H9 (cell line): ENCODE results near the gene KIF6. TPM values are rescaled to one million over a fixed set of nuclear protein-coding genes. Genes with fewer than 3 reads are reported as not detected.

Source experiments
- DNase-seq: peaks from one replicate; pipeline ENCODE4 v3.0.0-alpha.2; 2017
- H2AFZ ChIP-seq: one replicate; pipeline ENCODE4 v1.6.1; 2013; ENCODE audit warnings: mild to moderate bottlenecking, low read length, control low read depth, moderate library complexity
- H2AK5ac ChIP-seq: 2 replicates; pipeline ENCODE4 v1.6.1; 2013; ENCODE audit warnings: low read length, control low read depth, mixed read lengths; ENCODE audit not compliant: insufficient read length
- H2BK120ac ChIP-seq: one replicate; pipeline ENCODE4 v1.6.1; 2013; ENCODE audit warnings: low read depth, mild to moderate bottlenecking, low read length, control low read depth, inconsistent platforms; ENCODE audit not compliant: poor library complexity, severe bottlenecking
- H2BK12ac ChIP-seq: 2 replicates; pipeline ENCODE4 v1.6.1; 2013; ENCODE audit warnings: low read length, control low read depth, mixed read lengths, low read depth; ENCODE audit not compliant: insufficient read length
- H2BK15ac ChIP-seq: 2 replicates; pipeline ENCODE4 v1.6.1; 2013; ENCODE audit warnings: low read depth, low read length, control low read depth
- H2BK20ac ChIP-seq: one replicate; pipeline ENCODE4 v1.6.1; 2013; ENCODE audit warnings: low read depth, mild to moderate bottlenecking, low read length, control low read depth, inconsistent platforms; ENCODE audit not compliant: poor library complexity, severe bottlenecking
- H2BK5ac ChIP-seq: 2 replicates; pipeline ENCODE4 v1.6.1; 2013; ENCODE audit warnings: low read length, control low read depth, mixed read lengths; ENCODE audit not compliant: insufficient read length
- H3K14ac ChIP-seq: 2 replicates; pipeline ENCODE4 v1.6.1; 2013; ENCODE audit warnings: low read length, control low read depth; ENCODE audit not compliant: insufficient read depth
- H3K18ac ChIP-seq: 2 replicates; pipeline ENCODE4 v1.6.1; 2013; ENCODE audit warnings: low read depth, mild to moderate bottlenecking, mixed read lengths, low read length, control low read depth; ENCODE audit not compliant: insufficient read length
- H3K23ac ChIP-seq: 2 replicates; pipeline ENCODE4 v1.6.1; 2013; ENCODE audit warnings: low read length, control low read depth, mixed read lengths, low read depth; ENCODE audit not compliant: insufficient read length
- H3K23me2 ChIP-seq: 2 replicates; pipeline ENCODE4 v1.6.1; 2013; ENCODE audit warnings: low read depth, mild to moderate bottlenecking, mixed read lengths, low read length, control low read depth; ENCODE audit not compliant: insufficient read length, poor library complexity, severe bottlenecking
- H3K27ac ChIP-seq: 2 replicates; pipeline ENCODE4 v1.5.1; 2013; ENCODE audit warnings: low read length, control low read depth, mixed read lengths, low read depth; ENCODE audit not compliant: insufficient read length
- H3K27me3 ChIP-seq: 2 replicates; pipeline ENCODE4 v1.6.1; 2013; ENCODE audit warnings: low read length, control low read depth, inconsistent platforms; ENCODE audit not compliant: insufficient read depth
- H3K4ac ChIP-seq: 2 replicates; pipeline ENCODE4 v1.6.1; 2013; ENCODE audit warnings: low read depth, mild to moderate bottlenecking, control low read depth, inconsistent platforms, low read length, moderate library complexity
- H3K4me1 ChIP-seq: 2 replicates; pipeline ENCODE4 v1.6.1; 2013; ENCODE audit warnings: low read length, control low read depth, inconsistent platforms; ENCODE audit not compliant: insufficient read depth
- H3K4me2 ChIP-seq: 2 replicates; pipeline ENCODE4 v1.6.1; 2013; ENCODE audit warnings: low read length, control low read depth, mixed read lengths; ENCODE audit not compliant: insufficient read length, insufficient read depth
- H3K56ac ChIP-seq: 2 replicates; pipeline ENCODE4 v1.6.1; 2013; ENCODE audit warnings: low read depth, mild to moderate bottlenecking, mixed read lengths, low read length, control low read depth; ENCODE audit not compliant: insufficient read length
- H3K79me1 ChIP-seq: 2 replicates; pipeline ENCODE4 v1.6.1; 2013; ENCODE audit warnings: low read depth, mild to moderate bottlenecking, moderate library complexity, low read length, control low read depth, inconsistent platforms; ENCODE audit not compliant: insufficient read depth, poor library complexity, severe bottlenecking
- H3K79me2 ChIP-seq: 2 replicates; pipeline ENCODE4 v1.6.1; 2013; ENCODE audit warnings: low read length, control low read depth, inconsistent platforms; ENCODE audit not compliant: insufficient read depth
- H3K9ac ChIP-seq: 2 replicates; pipeline ENCODE4 v1.6.1; 2013; ENCODE audit warnings: low read length, control low read depth, mixed read lengths; ENCODE audit not compliant: insufficient read length; ENCODE audit errors: extremely low read depth
- H3K9me3 ChIP-seq: one replicate; pipeline ENCODE4 v1.6.1; 2013; ENCODE audit warnings: low read depth, low read length, inconsistent platforms; ENCODE audit not compliant: control insufficient read depth
- H3T11ph ChIP-seq: one replicate; pipeline ENCODE4 v1.6.1; 2013; ENCODE audit warnings: mild to moderate bottlenecking, low read length, control low read depth, inconsistent platforms
- H4K20me1 ChIP-seq: one replicate; pipeline ENCODE4 v1.6.1; 2013; ENCODE audit not compliant: control insufficient read depth, insufficient read length, insufficient read depth
- H4K5ac ChIP-seq: 2 replicates; pipeline ENCODE4 v1.6.1; 2013; ENCODE audit warnings: low read depth, mild to moderate bottlenecking, mixed read lengths, low read length, control low read depth; ENCODE audit not compliant: insufficient read length
- H4K8ac ChIP-seq: replicated peaks from 2 replicates; pipeline ENCODE4 v1.6.1; 2013; ENCODE audit warnings: low read length, control low read depth, mixed read lengths, low read depth; ENCODE audit not compliant: insufficient read length
- H4K91ac ChIP-seq: 2 replicates; pipeline ENCODE4 v1.6.1; 2013; ENCODE audit warnings: low read depth, mild to moderate bottlenecking, moderate library complexity, mixed read lengths, low read length, control low read depth; ENCODE audit not compliant: insufficient read length
- H3K27ac Mint-ChIP-seq, 3 experiments: 2 replicates in 2 of 3; 3 replicates in 1 of 3; pipeline ENCODE4 v1.8.0; 2020 to 2021; ENCODE audit warnings: mixed read lengths in 3 of 3, mild to moderate bottlenecking in 1 of 3, moderate library complexity in 1 of 3
- H3K27me3 Mint-ChIP-seq: 2 replicates; pipeline ENCODE4 v1.8.0; 2021; ENCODE audit warnings: low read depth, mild to moderate bottlenecking, moderate library complexity, mixed read lengths
- H3K36me3 Mint-ChIP-seq, 3 experiments: 2 replicates in 2 of 3; 3 replicates in 1 of 3; pipeline ENCODE4 v1.8.0; 2020 to 2021; ENCODE audit warnings: low read depth in 3 of 3, mixed read lengths in 3 of 3; ENCODE audit not compliant: insufficient read depth in 1 of 3
- H3K4me1 Mint-ChIP-seq, 2 experiments: 2 replicates each; pipeline ENCODE4 v1.8.0; 2020; ENCODE audit warnings: mixed read lengths in 2 of 2
- H3K4me3 Mint-ChIP-seq, 2 experiments: 2 replicates in 1 of 2; 3 replicates in 1 of 2; pipeline ENCODE4 v1.8.0; 2020 to 2021; ENCODE audit warnings: mild to moderate bottlenecking in 2 of 2, mixed read lengths in 2 of 2, moderate library complexity in 1 of 2
- H3K9me3 Mint-ChIP-seq, 2 experiments: 2 replicates in 1 of 2; 3 replicates in 1 of 2; pipeline ENCODE4 v1.8.0; 2020; ENCODE audit warnings: mild to moderate bottlenecking in 2 of 2, mixed read lengths in 2 of 2, moderate library complexity in 1 of 2
- WGBS: extraction: QIAGEN DNeasy Blood & Tissue Kit; methylation state at CpG from one replicate; pipeline ENCODE4 v1.1.7; 2013; ENCODE audit warnings: missing lambda C conversion rate, low lambda C conversion rate, mixed read lengths; ENCODE audit not compliant: insufficient read length; ENCODE audit errors: extremely low coverage; 5-methylcytosine and 5-hydroxymethylcytosine counted together
- total RNA-seq: library from RNA; stranded (reverse); gene quantifications from 2 replicates; pipeline ENCODE4 v1.2.1, GENCODE V29; 2021
- TF ChIP-seq, protein P1 (sequence below): fragments of 200-600 bp; sonication (generic); conservative IDR thresholded peaks from 3 replicates; pipeline ENCODE4 v1.8.0; 2021; ENCODE audit warnings: antibody characterized with exemption, mild to moderate bottlenecking

The KIF6 gene
- total RNA-seq, 1 experiment from 2014 or later = 0.63 TPM

DNA sequence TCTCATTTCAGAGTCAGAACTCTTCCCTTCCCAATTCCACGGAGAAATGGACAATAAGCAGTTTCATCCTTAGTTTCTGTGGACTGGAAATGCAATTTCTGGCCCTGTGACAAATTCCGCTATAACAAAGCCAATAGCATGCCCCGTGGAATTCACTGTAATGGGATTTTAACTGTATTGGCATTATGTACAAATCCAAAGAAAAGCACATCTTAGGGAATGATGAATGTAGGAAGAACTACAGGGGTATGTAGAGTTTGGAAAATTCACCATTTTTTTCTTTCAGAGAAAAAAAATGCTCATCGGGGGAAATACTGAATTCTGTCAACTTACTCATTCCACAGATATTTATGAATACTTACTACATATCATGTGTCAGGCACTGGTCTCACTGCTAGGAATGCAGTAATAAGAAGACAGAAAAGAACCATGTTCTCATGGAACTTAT lies 43.5 kb downstream of the KIF6 start:
- Mint-ChIP-seq H3K4me3 (no peak overlapping the region), H3K9me3 (no peaks in the 10 kb centered on the region), H3K27me3 (no peaks in the 10 kb centered on the region), H3K4me1 (peaks cover 3 to 8% of the 10 kb centered on the region in 2 experiments; a peak in 3 of 4 replicates), H3K27ac (no peak overlapping the region), H3K36me3 (no peaks in the 10 kb centered on the region)
- no peak overlapping the region for H4K91ac ChIP-seq
- H3T11ph ChIP-seq = no peak overlapping the region
- no peak overlapping the region for H3K27ac ChIP-seq
- H2AFZ ChIP-seq = no peak overlapping the region
- H3K9ac ChIP-seq = no peak overlapping the region
- H3K18ac ChIP-seq = no peak overlapping the region
- H3K79me2 ChIP-seq = no peaks in the 10 kb centered on the region
- no peak overlapping the region for H3K4ac ChIP-seq
- H3K23me2 ChIP-seq = no peaks in the 10 kb centered on the region
- no peak overlapping the region for H2AK5ac ChIP-seq
- no peak overlapping the region for H2BK15ac ChIP-seq
- no peak overlapping the region for H3K23ac ChIP-seq
- H2BK12ac ChIP-seq = no peak overlapping the region
- no CpG with 5 or more reads among the region's 4 CpGs for WGBS
- TF ChIP-seq, protein P1, sequence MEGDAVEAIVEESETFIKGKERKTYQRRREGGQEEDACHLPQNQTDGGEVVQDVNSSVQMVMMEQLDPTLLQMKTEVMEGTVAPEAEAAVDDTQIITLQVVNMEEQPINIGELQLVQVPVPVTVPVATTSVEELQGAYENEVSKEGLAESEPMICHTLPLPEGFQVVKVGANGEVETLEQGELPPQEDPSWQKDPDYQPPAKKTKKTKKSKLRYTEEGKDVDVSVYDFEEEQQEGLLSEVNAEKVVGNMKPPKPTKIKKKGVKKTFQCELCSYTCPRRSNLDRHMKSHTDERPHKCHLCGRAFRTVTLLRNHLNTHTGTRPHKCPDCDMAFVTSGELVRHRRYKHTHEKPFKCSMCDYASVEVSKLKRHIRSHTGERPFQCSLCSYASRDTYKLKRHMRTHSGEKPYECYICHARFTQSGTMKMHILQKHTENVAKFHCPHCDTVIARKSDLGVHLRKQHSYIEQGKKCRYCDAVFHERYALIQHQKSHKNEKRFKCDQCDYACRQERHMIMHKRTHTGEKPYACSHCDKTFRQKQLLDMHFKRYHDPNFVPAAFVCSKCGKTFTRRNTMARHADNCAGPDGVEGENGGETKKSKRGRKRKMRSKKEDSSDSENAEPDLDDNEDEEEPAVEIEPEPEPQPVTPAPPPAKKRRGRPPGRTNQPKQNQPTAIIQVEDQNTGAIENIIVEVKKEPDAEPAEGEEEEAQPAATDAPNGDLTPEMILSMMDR = no peak
- no peak overlapping the region for H2BK20ac ChIP-seq
- no peaks in the 10 kb centered on the region for H3K4me1 ChIP-seq
- no peak overlapping the region for H2BK5ac ChIP-seq
- no peaks in the 10 kb centered on the region for H3K27me3 ChIP-seq
- no peak overlapping the region for H4K8ac ChIP-seq
- no peak overlapping the region for H3K14ac ChIP-seq
- H3K9me3 ChIP-seq = no peaks in the 10 kb centered on the region
- no peak overlapping the region for H3K56ac ChIP-seq
- H3K4me2 ChIP-seq = no peak overlapping the region
- no peak overlapping the region for H2BK120ac ChIP-seq
- no peak for DNase-seq
- no peaks in the 10 kb centered on the region for H3K79me1 ChIP-seq
- H4K5ac ChIP-seq = no peak overlapping the region
- H4K20me1 ChIP-seq = no peaks in the 10 kb centered on the region
